Measurements from ENCODE around the gene TMEM97. TPM values are rescaled to one million over a fixed set of nuclear protein-coding genes. Genes with fewer than 3 reads are reported as not detected.

TMEM97 gene
- total and polyA plus RNA-seq, 2 experiments from 2014 or later = 101 to 216 TPM

- no peak for TF ChIP-seq ETS1 (IDR thresholded peaks at IDR 0.05)
Observed at GRCh38 chr17:28341516-28341915, 22.5 kb downstream of the TMEM97 start (continued).

- DNase-seq (ENCODE audit: low spot score) (no peak), ATAC-seq (no peak)
- Histone ChIP-seq H3K9me2 (ENCODE audit: insufficient read depth) (no peaks in the 10 kb centered on the region), H3K27ac (ENCODE audit: low read depth) (no peak overlapping the region), H3K79me2 (replicated peaks; ENCODE audit: insufficient read depth) (peaks cover 12% of the 10 kb centered on the region), H3F3A (replicated peaks; ENCODE audit: low read depth) (no peaks in the 10 kb centered on the region), H2AFZ (no peak overlapping the region), H3K4me2 (no peak overlapping the region), H3K36me3 (ENCODE audit: insufficient read depth) (peaks cover 10% of the 10 kb centered on the region), H3K27me3 (ENCODE audit: insufficient read depth) (no peaks in the 10 kb centered on the region), H4K20me1 (replicated peaks; ENCODE audit: insufficient read depth) (peaks cover 8% of the 10 kb centered on the region; the same call in 1 of the 2 replicates), H3K4me1 (ENCODE audit: insufficient read depth) (no peaks in the 10 kb centered on the region; the same call in 1 of the 2 replicates), H3K4me3 (no peak overlapping the region)
- Mint-ChIP-seq H3K36me3 (ENCODE audit: low read depth) (peaks cover 34% of the 10 kb centered on the region), H3K27me3 (ENCODE audit: insufficient read depth, low read depth, poor library complexity) (peaks cover 4% of the 10 kb centered on the region), H3K4me1 (peaks cover 16% of the 10 kb centered on the region), H3K27ac (no peak overlapping the region), H3K4me3 (no peak overlapping the region), H3K9me3 (no peaks in the 10 kb centered on the region)
- no peak for TF ChIP-seq POLR2AphosphoS5 (IDR thresholded peaks at IDR 0.05; ENCODE audit: low read depth)
- TF ChIP-seq ETS1 (IDR thresholded peaks at IDR 0.05) = no peak
- TF ChIP-seq STAT1 (IDR thresholded peaks at IDR 0.05; ENCODE audit: unreplicated experiment) = no peak
Observed at GRCh38 chr17:28342313-28342712, 23.3 kb downstream of the TMEM97 start.

GRCh38 chr17:28343491-28343932, 24.5 kb downstream of the TMEM97 start:
- no peaks in the 10 kb centered on the region for H3F3A ChIP-seq (replicated peaks; ENCODE audit: low read depth)
- Mint-ChIP-seq H3K27me3 (ENCODE audit: insufficient read depth, low read depth, poor library complexity) (peaks cover 4% of the 10 kb centered on the region), H3K4me3 (no peak overlapping the region), H3K4me1 (peaks cover 16% of the 10 kb centered on the region), H3K9me3 (no peaks in the 10 kb centered on the region), H3K36me3 (ENCODE audit: low read depth) (peaks cover 43% of the 10 kb centered on the region), H3K27ac (no peak overlapping the region)
- no peaks in the 10 kb centered on the region for H3K9me2 ChIP-seq (ENCODE audit: insufficient read depth)
- H4K20me1 ChIP-seq (replicated peaks; ENCODE audit: insufficient read depth) = peaks cover 8% of the 10 kb centered on the region; the same call in 1 of the 2 replicates
- H3K27ac ChIP-seq (ENCODE audit: low read depth) = no peak overlapping the region
- DNase-seq (ENCODE audit: low spot score) (no peak), ATAC-seq (no peak)
- H3K79me2 ChIP-seq (replicated peaks; ENCODE audit: insufficient read depth) = peaks cover under 1% of the 10 kb centered on the region; the same call in 1 of the 2 replicates
- no peaks in the 10 kb centered on the region for H3K27me3 ChIP-seq (ENCODE audit: insufficient read depth)
- H2AFZ ChIP-seq = no peak overlapping the region
- no peaks in the 10 kb centered on the region; the same call in 1 of the 2 replicates for H3K4me1 ChIP-seq (ENCODE audit: insufficient read depth)
- no peak overlapping the region for H3K4me2 ChIP-seq
- peaks cover 15% of the 10 kb centered on the region for H3K36me3 ChIP-seq (ENCODE audit: insufficient read depth)
- no peak overlapping the region for H3K4me3 ChIP-seq
- TF ChIP-seq JUNB (IDR thresholded peaks at IDR 0.05; ENCODE audit: unreplicated experiment) (no peak), ZNF114 (CRISPR knock-in tag; IDR thresholded peaks at IDR 0.05) (no peak), ETS1 (IDR thresholded peaks at IDR 0.05) (no peak), ZNF462 (CRISPR knock-in tag; IDR thresholded peaks at IDR 0.05) (no peak), CREB1 (CRISPR knock-in tag; IDR thresholded peaks at IDR 0.05; ENCODE audit: low read depth) (no peak), NANOG (IDR thresholded peaks at IDR 0.05; ENCODE audit: borderline replicate concordance) (no peak), EZH2 (IDR thresholded peaks at IDR 0.05; ENCODE audit: low read depth, unreplicated experiment) (no peak), POLR2AphosphoS5 (IDR thresholded peaks at IDR 0.05; ENCODE audit: low read depth) (no peak), ZNF331 (CRISPR knock-in tag; IDR thresholded peaks at IDR 0.05; ENCODE audit: low read depth) (no peak)

All from GM23338 (cell line).